ENCODE measurements around the gene COA3. TPM values are rescaled to one million over a fixed set of nuclear protein-coding genes. Genes with fewer than 3 reads are reported as not detected.

The COA3 gene
- total and polyA plus RNA-seq, 2 experiments from 2014 or later = 81.2 to 138 TPM

DNA sequence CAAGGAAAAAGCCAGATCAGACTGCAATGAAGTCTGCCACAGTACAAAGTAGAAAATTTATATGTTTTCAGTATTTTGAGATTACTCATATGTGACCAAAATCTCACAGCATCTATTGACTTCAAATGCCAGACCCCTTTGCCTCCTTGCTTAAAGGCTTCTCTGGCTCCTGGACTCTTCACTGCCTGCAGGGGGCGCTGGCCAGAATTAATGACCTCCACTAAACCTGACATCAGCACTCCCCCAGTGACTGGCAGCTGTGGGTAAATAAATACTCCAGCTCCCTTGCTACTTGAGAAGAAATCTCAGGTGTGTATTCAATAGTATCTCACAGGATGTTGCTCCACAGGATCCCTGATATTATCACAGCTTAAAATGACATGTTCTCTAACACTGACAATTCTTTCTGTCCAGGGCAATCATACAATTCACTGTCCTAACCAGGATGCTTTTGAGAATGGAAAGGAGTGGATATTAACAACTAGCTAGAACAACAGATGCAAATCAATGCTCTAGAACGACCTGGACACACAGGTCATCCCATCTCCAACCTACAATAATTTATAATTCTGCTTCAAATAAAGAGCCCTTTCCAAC lies 21.5 kb upstream of the COA3 start:
- Histone ChIP-seq H3K79me2 (replicated peaks; ENCODE audit: insufficient read depth) (peaks cover 13% of the 10 kb centered on the region), H3K27ac (ENCODE audit: low read depth) (peak overlapping the region; percentile 63; the same call in 1 of the 2 replicates), H3K9me2 (ENCODE audit: insufficient read depth) (no peaks in the 10 kb centered on the region), H3K4me3 (no peak overlapping the region), H3F3A (replicated peaks; ENCODE audit: low read depth) (peaks cover 8% of the 10 kb centered on the region; the same call in 1 of the 2 replicates), H2AFZ (no peak overlapping the region), H3K4me1 (ENCODE audit: insufficient read depth) (peaks cover 7% of the 10 kb centered on the region), H3K27me3 (ENCODE audit: insufficient read depth) (no peaks in the 10 kb centered on the region), H3K36me3 (ENCODE audit: insufficient read depth) (peaks cover 17% of the 10 kb centered on the region), H4K20me1 (replicated peaks; ENCODE audit: insufficient read depth) (peaks cover 16% of the 10 kb centered on the region), H3K4me2 (no peak overlapping the region)
- ATAC-seq (peak; percentile 58), DNase-seq (ENCODE audit: low spot score) (peak; percentile 93)
- peaks cover 3% of the 10 kb centered on the region; the same call in 1 of the 3 replicates for H3K4me1 Mint-ChIP-seq
- no peak overlapping the region for H3K4me3 Mint-ChIP-seq
- H3K9me3 Mint-ChIP-seq = no peaks in the 10 kb centered on the region
- no peak overlapping the region for H3K27ac Mint-ChIP-seq
- peaks cover 56% of the 10 kb centered on the region for H3K36me3 Mint-ChIP-seq (ENCODE audit: low read depth)
- TF ChIP-seq NANOG (IDR thresholded peaks at IDR 0.05; ENCODE audit: borderline replicate concordance) = no peak
- peak; percentile 87 to 95 for TF ChIP-seq CTCF (conservative IDR thresholded peaks at IDR 0.05; ENCODE audit: low read depth in 2 of 2)
- TF ChIP-seq CREB1 (CRISPR knock-in tag; IDR thresholded peaks at IDR 0.05; ENCODE audit: low read depth) = peak; percentile 41; the same call in 1 of the 2 replicates
- peaks cover 3% of the 10 kb centered on the region for H3K27me3 Mint-ChIP-seq (ENCODE audit: insufficient read depth, low read depth, poor library complexity)

DNA sequence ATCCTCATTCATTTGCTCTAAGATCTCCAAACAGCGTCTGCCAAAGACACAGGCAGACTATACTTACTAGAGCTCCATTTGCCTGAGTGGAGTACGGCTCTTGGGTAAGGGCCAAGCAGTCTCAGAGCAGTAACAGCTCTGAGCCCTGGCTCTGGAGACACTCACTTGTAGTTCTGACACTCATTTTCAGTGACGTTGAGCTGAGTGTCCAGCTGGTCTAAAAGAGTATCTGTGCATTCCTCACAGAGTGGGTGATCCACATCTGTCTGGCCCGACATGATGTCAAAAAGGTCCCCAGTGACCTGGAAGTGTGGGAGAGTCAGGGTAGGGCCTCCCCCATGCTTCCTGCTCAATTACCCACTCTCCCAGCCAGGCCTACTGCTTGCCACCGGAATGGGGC lies 19.9 kb upstream of the COA3 start:
- Histone ChIP-seq H4K20me1 (replicated peaks; ENCODE audit: insufficient read depth) (peaks cover 21% of the 10 kb centered on the region), H3K9me2 (ENCODE audit: insufficient read depth) (no peaks in the 10 kb centered on the region), H3K36me3 (ENCODE audit: insufficient read depth) (peaks cover 17% of the 10 kb centered on the region), H3K79me2 (replicated peaks; ENCODE audit: insufficient read depth) (peaks cover 9% of the 10 kb centered on the region), H3K27me3 (ENCODE audit: insufficient read depth) (no peaks in the 10 kb centered on the region), H3K27ac (ENCODE audit: low read depth) (no peak overlapping the region), H3K4me2 (no peak overlapping the region), H3K4me3 (no peak overlapping the region), H3K4me1 (ENCODE audit: insufficient read depth) (peaks cover 4% of the 10 kb centered on the region), H2AFZ (no peak overlapping the region), H3F3A (replicated peaks; ENCODE audit: low read depth) (peaks cover 3% of the 10 kb centered on the region; the same call in 1 of the 2 replicates)
- no peak for ATAC-seq
- no peaks in the 10 kb centered on the region for H3K27me3 Mint-ChIP-seq (ENCODE audit: insufficient read depth, low read depth, poor library complexity)
- no peak for DNase-seq (ENCODE audit: low spot score)
- H3K4me1 Mint-ChIP-seq = no peaks in the 10 kb centered on the region; the same call in 2 of the 3 replicates
- H3K27ac Mint-ChIP-seq = no peak overlapping the region
- no peaks in the 10 kb centered on the region for H3K9me3 Mint-ChIP-seq
- peaks cover 70% of the 10 kb centered on the region for H3K36me3 Mint-ChIP-seq (ENCODE audit: low read depth)
- no peak overlapping the region for H3K4me3 Mint-ChIP-seq
- no peak for TF ChIP-seq ZNF114 (CRISPR knock-in tag; IDR thresholded peaks at IDR 0.05)
- TF ChIP-seq EZH2phosphoT487 (IDR thresholded peaks at IDR 0.05; ENCODE audit: unreplicated experiment) = no peak
- no peak for TF ChIP-seq CTCF (conservative IDR thresholded peaks at IDR 0.05; ENCODE audit: low read depth in 2 of 2)
- TF ChIP-seq NANOG (IDR thresholded peaks at IDR 0.05; ENCODE audit: borderline replicate concordance) = no peak
- TF ChIP-seq REST (IDR thresholded peaks at IDR 0.05; ENCODE audit: unreplicated experiment) = no peak
- TF ChIP-seq, protein P1, sequence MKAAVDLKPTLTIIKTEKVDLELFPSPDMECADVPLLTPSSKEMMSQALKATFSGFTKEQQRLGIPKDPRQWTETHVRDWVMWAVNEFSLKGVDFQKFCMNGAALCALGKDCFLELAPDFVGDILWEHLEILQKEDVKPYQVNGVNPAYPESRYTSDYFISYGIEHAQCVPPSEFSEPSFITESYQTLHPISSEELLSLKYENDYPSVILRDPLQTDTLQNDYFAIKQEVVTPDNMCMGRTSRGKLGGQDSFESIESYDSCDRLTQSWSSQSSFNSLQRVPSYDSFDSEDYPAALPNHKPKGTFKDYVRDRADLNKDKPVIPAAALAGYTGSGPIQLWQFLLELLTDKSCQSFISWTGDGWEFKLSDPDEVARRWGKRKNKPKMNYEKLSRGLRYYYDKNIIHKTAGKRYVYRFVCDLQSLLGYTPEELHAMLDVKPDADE (IDR thresholded peaks at IDR 0.05) = no peak
- no peak for TF ChIP-seq CREB1 (CRISPR knock-in tag; IDR thresholded peaks at IDR 0.05; ENCODE audit: low read depth)

Data from GM23338 (cell line).